GM21723 (cell line): ENCODE results near the gene SIPA1L3.
A peak's percentile ranks its signal among the peaks of the same experiment; 100 is the strongest.
"Not testable (repeated sequence)": the region's sequence is repeated elsewhere in the genome, so short reads cannot be mapped to it uniquely, and the experiment has no call there.

Source experiments
- ATAC-seq: cut with Tn5 transposase; IDR thresholded peaks from one replicate; pipeline ENCODE4 v1.9.1; 2021; ENCODE audit warnings: mild to moderate bottlenecking, moderate library complexity; ENCODE audit not compliant: unreplicated experiment

The SIPA1L3 gene

GRCh38 chr19:38223617-38224013, 316.6 kb downstream of the SIPA1L3 start:
- no peak for ATAC-seq

- peak; percentile 66 for ATAC-seq
Observed at GRCh38 chr19:38224014-38224862, 317.2 kb downstream of the SIPA1L3 start, which contains the start of gene DPF1. Gene DPF1 (minus strand): TSS chr19:38224222. CDS start chr19:38224142, 80 bp downstream.

GRCh38 chr19:38224863-38225218, 317.8 kb downstream of the SIPA1L3 start:
- ATAC-seq: not testable (repeated sequence)

- ATAC-seq: no peak
Observed at GRCh38 chr19:38227287-38228004, 320.4 kb downstream of the SIPA1L3 start.

- no peak for ATAC-seq
Observed at GRCh38 chr19:38228005-38228377, 321.0 kb downstream of the SIPA1L3 start.

- ATAC-seq: no peak
Observed at GRCh38 chr19:38228491-38229439, 321.8 kb downstream of the SIPA1L3 start.

GRCh38 chr19:38229585-38230073, 322.6 kb downstream of the SIPA1L3 start:
- ATAC-seq: peak; percentile 66

GRCh38 chr19:38230506-38231133, 323.6 kb downstream of the SIPA1L3 start:
- ATAC-seq: not testable (repeated sequence)

- no peak for ATAC-seq
Observed at GRCh38 chr19:38231918-38232317, 324.9 kb downstream of the SIPA1L3 start.

GRCh38 chr19:38233740-38234251, 326.8 kb downstream of the SIPA1L3 start:
- no peak for ATAC-seq

GRCh38 chr19:38234615-38235014, 327.6 kb downstream of the SIPA1L3 start:
- no peak for ATAC-seq

- no peak for ATAC-seq
Observed at GRCh38 chr19:38239816-38240215, 332.8 kb downstream of the SIPA1L3 start.

- ATAC-seq: no peak
Observed at GRCh38 chr19:38243279-38243673, 336.3 kb downstream of the SIPA1L3 start.

- no peak for ATAC-seq
Observed at GRCh38 chr19:38245826-38246498, 339.0 kb downstream of the SIPA1L3 start.

- ATAC-seq: no peak
Observed at GRCh38 chr19:38247126-38247525, 340.1 kb downstream of the SIPA1L3 start.

GRCh38 chr19:38247734-38248268, 340.8 kb downstream of the SIPA1L3 start:
- ATAC-seq: no peak

GRCh38 chr19:38248421-38248820, 341.4 kb downstream of the SIPA1L3 start:
- ATAC-seq: no peak

GRCh38 chr19:38250428-38250820, 343.4 kb downstream of the SIPA1L3 start:
- ATAC-seq: no peak

GRCh38 chr19:38250821-38251563, 344.0 kb downstream of the SIPA1L3 start:
- no peak for ATAC-seq
